GM19328 (cell line): ENCODE results near the gene DPAGT1.

Source experiments
- ATAC-seq: cut with Tn5 transposase; IDR thresholded peaks from one replicate; pipeline ENCODE4 v1.9.1; 2021; ENCODE audit warnings: mild to moderate bottlenecking, moderate library complexity; ENCODE audit not compliant: unreplicated experiment

The DPAGT1 gene

DNA sequence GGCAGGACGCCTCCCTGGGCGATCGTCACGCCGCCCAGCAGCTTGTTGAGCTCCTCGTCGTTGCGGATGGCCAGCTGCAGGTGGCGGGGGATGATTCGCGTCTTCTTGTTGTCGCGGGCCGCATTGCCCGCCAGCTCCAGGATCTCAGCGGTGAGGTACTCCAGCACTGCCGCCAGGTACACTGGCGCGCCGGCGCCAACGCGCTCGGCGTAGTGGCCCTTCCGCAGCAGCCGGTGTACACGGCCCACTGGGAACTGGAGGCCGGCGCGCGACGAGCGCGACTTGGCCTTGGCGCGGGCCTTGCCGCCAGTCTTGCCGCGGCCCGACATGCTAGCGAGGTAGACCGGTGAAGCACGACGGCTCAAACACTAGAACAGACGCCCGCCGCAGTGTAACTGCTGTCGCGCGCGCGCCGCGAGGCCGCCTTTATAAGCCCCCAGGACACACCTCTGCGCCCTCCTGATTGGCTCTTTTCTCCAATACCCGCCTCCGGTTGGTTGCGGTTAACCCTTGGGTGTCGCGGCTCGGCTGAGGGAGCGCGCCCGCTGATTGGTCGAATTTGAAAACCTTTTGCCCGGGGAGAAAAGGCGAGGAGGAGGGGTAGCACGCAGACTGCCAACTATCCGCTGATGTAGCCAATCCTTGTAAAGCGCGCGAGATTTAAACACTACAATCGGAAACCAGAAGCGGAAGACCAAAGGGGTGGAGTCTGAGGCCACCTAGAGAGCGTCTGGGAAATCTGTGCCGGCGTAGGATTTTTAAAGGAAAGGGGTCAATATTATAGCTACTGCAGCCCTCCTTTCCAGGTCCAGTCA is 6.4 kb downstream of the DPAGT1 start:
- peak; percentile 82 for ATAC-seq

DNA sequence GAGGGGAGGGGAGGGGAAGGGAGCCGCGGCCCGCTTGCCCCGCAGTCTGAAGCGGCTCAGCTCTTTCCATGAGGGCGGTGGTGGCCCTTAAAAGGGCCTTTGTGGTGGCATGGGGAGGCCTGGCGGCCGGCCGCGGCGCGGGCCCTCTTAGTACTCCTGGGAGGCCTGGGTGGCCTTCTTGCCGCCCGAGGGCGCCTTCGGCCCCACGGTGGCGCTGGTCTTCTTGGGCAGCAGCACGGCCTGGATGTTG is 6.9 kb downstream of the DPAGT1 start:
- ATAC-seq: peak; percentile 23

DNA sequence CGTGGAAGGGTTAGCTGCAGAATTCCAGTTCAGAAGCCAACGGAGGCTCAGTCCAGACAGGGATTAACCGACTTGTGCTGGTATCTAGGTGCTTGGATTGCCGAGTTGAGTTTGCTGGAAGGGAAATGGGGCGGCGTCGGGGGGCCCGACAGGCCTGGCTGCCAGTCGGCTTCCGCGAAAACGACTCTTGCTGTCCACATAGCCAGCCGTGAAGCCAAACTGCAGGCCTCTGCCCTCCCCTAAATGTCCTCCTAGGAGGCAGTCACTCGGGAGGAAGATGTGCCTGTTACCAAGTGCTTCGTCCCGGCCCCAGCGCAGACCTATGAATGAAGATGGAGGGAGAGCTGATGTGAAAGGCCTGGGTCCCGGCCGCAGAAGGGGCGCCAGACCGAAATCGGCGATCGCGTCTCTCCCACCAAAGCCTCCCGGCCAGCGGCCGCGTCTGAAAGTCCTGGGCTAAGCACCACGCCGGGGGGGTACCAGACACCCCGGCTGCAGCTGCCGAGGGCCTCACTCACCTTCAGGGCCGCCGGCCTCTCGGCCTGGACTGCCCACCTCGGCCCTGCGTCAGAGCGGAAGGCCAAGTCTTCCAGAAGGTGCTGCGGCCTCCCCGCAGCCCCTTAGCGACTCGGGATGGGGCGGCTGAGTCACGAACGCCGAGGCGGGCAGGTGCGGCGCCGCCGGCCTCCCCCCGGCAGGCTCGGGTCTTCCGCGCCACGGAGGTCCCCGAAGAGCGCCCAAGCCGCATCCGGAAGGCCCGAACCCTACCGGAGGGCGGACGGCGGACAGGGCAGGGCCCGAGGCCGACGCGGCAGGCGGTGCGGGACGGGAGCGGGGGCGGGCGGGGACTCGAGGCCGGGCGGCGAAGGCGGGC is 7.5 kb downstream of the DPAGT1 start:
- ATAC-seq: no peak

DNA sequence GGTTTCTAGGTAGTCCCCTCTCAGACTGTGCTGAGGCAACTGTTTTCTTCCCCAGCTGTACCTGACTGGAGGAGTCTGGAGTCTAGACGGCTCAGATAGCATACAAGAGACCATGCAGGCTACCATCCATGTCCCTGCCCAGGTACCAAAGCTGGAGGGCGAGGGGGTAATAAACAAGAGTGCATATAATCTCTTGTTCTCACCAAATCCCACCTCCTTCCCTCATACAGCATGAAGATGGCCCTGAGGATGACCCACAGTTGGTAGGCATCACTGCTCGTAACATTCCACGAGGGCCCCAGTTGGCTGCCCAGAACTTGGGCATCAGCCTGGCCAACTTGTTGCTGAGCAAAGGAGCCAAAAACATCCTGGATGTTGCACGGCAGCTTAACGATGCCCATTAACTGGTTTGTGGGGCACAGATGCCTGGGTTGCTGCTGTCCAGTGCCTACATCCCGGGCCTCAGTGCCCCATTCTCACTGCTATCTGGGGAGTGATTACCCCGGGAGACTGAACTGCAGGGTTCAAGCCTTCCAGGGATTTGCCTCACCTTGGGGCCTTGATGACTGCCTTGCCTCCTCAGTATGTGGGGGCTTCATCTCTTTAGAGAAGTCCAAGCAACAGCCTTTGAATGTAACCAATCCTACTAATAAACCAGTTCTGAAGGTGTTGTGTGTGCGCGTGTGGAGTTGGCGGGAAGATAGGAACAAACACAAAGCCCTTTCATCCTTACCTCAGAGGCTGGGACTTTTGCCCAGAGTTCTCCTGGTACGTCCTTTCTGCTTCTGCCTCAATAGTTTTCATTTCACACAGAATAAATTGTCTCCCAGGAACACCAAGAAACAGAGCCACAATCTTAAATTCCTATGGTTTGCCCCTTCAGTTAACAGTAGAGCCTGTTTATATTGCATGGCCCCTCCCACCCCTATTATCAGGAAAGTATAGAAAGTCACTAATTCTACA is 8.5 kb downstream of the DPAGT1 start:
- no peak for ATAC-seq

DNA sequence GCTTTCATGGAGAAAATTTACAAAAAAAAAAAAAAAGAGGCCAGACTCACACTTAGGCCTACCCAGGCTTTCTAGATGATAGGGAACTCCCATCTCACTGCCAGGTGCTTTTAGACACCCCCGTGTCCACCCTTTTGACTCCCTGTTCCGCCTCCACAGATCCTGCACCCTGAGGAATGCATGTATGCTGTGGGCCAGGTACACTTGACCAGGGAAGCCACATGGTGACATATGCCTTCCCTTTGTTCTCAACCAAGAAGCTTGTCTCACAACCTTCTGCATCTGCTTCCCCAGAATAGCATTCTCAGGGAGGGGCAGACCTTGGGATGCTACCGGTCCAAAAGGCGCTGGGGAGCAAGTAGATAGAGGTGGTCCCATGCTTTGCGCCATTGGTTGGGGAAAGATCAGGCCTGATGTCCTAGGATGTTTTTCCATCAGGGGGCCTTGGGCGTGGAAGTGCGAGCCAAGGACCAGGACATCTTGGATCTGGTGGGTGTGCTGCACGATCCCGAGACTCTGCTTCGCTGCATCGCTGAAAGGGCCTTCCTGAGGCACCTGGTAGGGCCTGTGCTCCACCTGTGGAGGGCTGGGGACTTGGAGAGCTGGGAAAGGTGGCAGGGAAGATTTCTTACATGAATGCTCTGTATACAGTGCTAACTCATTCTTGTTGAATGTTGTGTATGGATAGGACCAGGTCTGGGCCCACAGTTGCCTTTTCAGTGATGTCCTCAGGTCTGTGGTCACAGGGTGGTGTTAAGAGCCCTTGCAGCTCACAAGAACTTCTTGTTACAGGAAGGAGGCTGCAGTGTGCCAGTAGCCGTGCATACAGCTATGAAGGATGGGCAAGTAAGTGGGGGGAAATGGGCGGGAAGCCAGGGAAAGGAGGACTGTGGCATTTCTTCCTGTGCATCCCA is 9.4 kb downstream of the DPAGT1 start:
- ATAC-seq: no peak

DNA sequence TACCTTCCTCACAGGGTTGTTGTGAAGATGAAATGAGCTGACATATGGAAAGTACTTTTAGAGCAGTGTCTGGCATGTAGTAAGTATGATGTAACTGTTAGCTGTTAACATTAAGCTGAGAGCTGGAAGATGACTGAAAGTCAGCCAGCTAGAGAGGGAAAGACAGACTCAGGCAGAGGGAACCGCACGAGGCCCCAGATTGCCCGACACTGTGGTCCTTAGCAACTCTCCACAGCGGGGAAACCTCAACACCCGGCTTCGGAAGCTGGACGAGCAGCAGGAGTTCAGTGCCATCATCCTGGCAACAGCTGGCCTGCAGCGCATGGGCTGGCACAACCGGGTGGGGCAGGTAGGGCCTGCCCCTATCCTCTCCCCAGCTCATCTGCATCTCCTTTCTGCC is 10.5 kb downstream of the DPAGT1 start:
- ATAC-seq: no peak

DNA sequence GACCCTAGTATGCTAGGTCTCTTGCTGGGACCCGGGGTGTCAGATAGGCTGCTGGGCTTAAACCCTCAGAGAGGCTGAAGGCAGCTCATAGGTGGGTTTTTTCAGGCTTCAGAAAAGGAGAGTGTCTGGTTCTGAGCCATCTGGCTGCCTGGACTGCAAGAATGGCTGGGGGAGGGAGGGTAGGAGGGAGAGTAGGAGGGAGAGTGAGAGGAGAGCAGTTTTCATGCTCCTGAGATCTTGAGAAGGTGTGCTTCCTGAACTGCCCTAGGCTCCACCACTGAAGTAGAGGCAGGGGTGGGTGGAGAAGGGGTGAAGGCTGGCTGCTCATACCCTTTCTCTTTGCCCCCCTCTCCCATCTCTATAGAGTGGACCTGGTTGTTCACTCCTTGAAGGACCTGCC is 12.3 kb downstream of the DPAGT1 start:
- ATAC-seq: no peak

DNA sequence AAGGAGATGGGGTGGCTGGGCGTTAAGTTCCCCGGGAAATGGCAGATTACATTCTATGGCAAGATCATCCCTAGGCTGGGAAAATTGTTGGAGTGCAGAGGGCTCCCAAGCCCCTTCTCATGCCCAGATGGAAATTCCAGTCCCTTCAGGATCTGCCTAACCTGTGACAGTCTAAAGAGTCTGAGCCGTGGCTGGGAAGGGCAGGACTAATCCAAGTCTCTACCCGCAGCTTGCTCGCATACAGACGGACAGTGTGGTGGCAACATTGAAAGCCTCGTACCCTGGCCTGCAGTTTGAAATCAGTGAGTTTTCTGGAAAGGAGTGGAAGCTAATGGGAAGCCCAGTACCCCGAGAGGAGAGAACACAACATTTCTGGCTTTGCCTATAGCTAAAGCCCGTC is 13.2 kb downstream of the DPAGT1 start:
- ATAC-seq: no peak

DNA sequence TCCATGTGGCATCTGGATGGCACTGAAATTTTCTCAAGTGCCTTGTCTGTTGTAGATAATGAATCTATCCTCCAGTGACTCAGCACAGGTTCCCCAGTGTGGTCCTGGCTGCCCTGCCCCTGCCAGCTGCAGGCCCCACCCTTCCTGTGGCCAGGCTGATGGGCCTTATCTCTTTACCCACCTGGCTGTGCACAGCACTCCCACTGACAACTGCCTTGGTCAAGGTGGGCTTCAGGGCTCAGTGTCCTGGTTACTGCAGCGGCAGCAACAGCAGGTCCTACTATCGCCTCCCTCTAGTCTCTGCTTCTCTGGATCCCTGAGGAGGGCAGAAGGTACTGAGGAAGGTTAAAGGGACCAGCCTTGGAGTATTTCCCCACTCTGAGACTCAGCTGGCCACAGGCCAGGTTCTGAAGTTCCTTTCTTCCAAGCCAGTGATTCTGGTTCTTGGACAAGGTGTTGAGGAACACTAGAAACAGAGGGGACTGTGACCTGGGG is 13.9 kb downstream of the DPAGT1 start:
- ATAC-seq: no peak

DNA sequence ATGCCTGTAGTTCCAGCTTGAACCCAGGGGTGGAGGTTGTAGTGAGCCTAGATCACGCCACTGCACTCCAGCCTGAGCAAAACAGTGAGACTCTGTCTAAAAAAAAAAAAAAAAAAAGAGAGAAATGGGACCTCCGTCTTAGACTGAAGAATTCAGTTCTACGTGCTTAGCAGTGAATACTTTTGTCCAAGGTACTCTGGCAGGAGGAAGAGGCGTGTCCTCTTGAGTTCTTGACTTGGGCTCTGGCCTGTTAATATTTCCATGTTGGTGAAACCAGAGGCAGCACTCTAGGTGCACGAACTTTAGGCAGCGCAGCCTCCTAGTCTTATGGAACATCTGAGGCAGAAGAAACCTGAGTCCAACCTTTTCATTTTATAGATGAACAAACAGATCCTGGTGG is 14.5 kb downstream of the DPAGT1 start:
- no peak for ATAC-seq

DNA sequence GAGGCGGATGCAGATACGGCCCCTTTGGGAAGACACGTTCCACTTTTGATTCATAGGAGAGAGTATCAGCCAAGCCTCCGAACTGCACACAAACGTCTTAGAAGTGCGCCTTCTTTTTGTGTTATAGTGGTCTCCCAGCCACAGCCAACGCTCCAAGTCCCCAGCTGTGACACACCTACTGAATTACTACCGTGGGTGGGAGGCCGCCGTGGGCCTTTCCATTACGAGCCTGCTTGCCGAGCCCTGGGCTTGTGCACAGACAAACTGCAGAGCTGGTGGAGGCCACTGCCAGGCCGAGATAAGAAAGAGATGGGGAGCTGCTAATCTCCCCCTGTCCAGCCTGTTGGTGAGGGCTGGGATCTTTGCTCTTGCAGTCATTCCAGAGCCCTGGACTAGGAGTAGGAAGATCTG is 16.2 kb downstream of the DPAGT1 start:
- ATAC-seq: no peak

DNA sequence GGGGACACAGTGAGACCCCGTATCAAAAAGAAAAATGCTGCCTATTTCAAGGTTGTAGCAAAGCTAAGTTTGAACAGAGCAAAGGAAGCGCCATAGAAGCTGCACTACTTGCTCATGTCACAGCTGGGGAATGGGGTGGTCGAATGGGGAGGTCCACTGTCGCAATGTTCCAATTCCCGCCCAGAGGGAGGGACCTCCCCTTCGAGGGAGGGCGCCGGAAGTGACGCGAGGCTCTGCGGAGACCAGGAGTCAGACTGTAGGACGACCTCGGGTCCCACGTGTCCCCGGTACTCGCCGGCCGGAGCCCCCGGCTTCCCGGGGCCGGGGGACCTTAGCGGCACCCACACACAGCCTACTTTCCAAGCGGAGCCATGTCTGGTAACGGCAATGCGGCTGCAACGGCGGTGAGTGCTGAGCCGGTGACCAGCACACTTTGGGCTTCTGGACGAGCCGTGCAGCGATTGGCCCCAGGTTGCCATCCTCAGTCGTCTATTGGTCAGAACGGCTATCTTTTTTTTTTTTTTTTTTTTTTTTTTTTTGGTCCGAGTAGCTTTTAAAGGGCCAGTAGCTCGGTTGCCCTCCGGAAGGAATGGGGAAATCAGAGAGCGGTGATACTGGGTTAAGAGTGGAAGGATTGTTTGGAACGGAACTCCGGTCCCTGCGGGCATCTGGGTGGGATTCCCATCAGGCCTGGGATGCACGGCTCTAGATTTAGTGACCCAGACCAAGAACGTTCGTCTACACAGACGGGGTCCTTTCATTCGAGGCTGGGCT is 16.8 kb downstream of the DPAGT1 start, which contains the start of gene HMBS:
Gene HMBS (plus strand): TSS at position 219 of the 774 bp plus-strand sequence. CDS start 153 bp downstream, at position 372.
- ATAC-seq: peak; percentile 83

DNA sequence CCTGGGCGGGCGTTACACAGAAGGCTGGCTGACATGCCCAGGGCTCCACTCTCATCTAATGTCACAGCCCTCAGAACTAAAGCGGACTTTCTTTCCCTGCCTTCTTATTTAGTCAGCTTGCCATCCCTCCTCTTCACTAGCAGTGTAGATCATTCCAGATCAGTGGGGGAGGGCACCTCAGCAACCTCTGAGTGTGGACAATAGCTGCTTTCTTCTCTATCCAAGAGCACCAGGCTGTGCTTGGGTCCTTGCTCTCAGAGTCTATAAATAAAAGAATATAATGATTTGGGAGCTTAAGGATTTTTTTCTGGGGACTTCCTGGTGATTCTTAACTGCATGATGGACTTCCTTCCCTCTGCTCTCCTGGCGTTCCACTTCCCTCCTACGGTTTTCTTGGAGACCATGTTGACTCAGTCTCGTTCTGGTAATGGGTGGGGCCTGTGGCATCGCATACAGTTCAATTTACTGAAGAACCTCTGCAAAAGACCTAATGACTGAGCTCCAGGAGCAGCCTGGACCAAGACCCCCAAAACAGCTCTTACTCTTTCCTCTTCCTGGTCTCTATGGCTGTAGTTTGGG is 19.9 kb downstream of the DPAGT1 start:
- ATAC-seq: no peak

DNA sequence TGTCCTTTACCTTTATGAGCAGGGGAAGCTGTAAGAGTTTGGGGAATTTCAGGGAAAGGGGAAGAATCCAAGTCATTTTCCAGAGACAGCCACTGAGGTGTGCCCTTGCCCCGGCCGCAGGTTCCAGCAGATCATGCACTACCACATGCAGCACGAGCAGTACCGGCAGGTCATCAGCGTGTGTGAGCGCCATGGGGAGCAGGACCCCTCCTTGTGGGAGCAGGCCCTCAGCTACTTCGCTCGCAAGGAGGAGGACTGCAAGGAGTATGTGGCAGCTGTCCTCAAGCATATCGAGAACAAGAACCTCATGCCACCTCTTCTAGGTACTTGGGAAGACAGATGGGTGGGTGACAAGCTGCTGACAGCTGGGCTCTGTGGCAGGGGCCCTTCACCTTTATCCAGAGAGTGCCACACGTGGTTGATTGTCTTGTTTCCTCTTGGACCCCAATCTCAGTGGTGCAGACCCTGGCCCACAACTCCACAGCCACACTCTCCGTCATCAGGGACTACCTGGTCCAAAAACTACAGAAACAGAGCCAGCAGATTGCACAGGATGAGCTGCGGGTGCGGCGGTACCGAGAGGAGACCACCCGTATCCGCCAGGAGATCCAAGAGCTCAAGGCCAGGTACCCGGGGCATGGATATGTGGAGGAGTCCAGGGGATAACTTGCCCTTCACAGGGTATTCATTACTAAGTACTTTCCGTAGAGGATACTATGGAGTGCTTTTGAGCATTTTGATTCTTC is 22.8 kb downstream of the DPAGT1 start:
- no peak for ATAC-seq

DNA sequence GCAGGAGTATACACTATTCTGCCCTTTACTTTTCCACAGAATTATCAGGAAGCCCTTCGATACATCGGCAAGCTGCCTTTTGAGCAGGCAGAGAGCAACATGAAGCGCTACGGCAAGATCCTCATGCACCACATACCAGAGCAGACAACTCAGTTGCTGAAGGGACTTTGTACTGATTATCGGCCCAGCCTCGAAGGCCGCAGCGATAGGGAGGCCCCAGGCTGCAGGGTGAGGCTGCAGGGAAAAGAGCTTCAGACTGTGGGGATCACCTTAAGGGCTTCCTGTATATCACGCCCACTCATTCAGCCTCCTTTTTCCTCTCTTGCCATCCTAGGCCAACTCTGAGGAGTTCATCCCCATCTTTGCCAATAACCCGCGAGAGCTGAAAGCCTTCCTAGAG is 23.8 kb downstream of the DPAGT1 start:
- no peak for ATAC-seq

DNA sequence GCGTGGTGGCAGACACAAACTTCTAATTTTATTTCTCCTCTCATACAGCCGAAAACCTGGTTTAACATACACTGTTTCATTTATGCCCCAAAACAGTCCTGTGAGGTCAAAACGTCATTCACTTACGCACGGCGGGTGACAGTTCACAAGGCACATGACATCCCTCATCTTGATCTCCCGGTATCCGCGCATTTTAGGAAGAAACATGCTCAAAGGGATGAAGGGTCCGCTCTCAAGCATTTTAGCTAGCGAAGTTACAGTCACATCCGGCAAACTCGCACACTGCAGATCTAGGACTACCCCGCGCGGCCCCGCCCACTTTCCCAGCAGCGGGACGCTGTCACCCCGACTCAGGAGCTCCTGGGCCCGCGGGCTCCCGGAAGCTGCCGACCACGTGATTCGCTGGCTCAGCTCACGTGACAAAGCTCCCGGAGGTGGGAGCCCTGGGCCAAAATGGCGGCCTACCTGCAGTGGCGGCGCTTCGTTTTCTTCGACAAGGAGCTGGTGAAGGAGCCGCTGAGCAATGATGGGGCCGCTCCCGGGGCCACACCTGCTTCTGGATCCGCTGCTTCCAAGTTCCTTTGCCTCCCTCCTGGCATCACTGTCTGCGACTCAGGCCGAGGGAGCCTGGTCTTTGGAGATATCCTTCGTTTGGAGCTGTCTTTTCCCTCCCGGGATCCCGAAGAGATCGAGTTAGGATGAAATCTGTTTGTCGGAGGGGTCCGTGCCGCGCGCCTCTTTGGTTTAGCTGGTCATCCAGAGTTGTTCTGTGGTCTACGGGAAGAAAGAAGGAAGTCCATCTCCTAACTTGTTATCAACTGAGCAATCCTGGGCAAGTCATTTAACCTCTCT is 34.1 kb downstream of the DPAGT1 start, which contains the start of gene VPS11:
Gene VPS11 (plus strand): TSS at position 448 of the 852 bp plus-strand sequence. CDS start 6 bp downstream, at position 454.
- peak; percentile 86 for ATAC-seq

DNA sequence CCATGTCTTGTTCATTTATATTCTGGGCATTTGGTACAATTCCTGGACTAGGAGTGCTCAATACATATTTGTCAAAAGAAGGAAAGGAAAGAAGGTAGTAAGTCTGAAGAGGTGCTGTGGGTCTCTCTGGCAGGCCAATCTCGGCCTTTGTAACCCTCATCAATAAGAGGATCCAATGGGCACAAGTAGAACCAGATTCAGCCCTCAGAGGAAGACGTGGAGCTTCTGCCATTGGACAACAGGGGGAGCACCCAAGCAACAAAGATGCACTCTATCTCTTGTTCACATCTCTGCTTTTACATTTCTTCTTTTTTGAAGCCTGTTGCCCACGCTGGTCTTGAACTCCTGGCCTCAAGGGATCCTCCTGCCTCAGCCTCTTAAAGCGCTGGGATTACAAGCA is 36.3 kb downstream of the DPAGT1 start:
- ATAC-seq: no peak
